Muscle layer of colon (tissue), 2 donors: ENCODE results near the gene PRR32.

Source experiments
- H3K27ac ChIP-seq: one replicate; pipeline ENCODE4 v1.7.0; 2013; ENCODE audit warnings: low read depth, mild to moderate bottlenecking, low read length, moderate library complexity
- H3K27me3 ChIP-seq, 2 donors: one replicate each; pipeline ENCODE4 v1.7.0; 2013; ENCODE audit warnings: low read length in 2 of 2, mild to moderate bottlenecking in 2 of 2; ENCODE audit not compliant: insufficient read depth in 2 of 2, control insufficient read depth in 1 of 2
- H3K36me3 ChIP-seq: one replicate; pipeline ENCODE4 v1.7.0; 2013; ENCODE audit warnings: mild to moderate bottlenecking, low read length; ENCODE audit not compliant: insufficient read depth
- H3K4me1 ChIP-seq: one replicate; pipeline ENCODE4 v1.7.0; 2013; ENCODE audit warnings: mild to moderate bottlenecking, low read length; ENCODE audit not compliant: insufficient read depth
- H3K4me3 ChIP-seq, 2 donors: one replicate each; pipeline ENCODE4 v1.7.0; 2013; ENCODE audit warnings: low read length in 2 of 2, low read depth in 1 of 2, mild to moderate bottlenecking in 1 of 2, moderate library complexity in 1 of 2
- H3K9ac ChIP-seq: one replicate; pipeline ENCODE4 v1.7.0; 2013; ENCODE audit warnings: low read length
- H3K9me3 ChIP-seq: one replicate; pipeline ENCODE4 v1.7.0; 2013; ENCODE audit warnings: mild to moderate bottlenecking, low read length
- donor health status: abdominal sarcoma.
- donor health status: Adenocarcinoma of cecum.

PRR32 gene

DNA sequence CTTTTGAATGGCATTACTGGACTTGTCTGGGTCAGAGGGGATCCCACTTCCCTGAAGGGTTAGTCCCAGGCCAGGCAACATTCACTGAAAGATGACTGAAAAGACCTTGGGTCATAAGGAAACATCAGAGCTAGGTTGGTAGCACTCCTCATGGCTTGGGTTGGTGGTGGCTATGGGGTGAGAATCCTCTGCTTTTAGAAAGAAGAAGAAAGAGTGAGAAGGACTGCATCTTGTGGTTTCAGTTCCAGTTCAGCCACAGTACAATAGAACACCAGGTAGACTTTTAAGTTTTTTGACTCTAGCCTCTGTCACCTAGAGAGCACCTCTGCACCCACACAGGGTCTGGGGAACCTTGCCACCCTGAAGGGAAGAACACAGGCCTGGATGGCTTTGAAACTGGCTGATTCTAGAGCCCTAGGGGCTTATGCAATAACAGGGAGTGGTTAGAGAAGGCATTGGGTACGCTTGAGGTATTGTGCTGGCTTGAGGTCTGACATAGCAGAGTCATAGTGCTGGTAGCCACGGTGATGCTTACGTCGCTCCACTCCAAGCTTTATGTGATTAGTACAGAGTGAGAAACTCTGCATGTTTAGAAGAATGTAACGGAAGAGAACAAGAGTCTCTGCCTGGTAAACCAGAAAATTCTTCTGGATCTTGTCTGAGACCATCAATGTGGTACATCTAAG, 36.5 kb downstream of the PRR32 start:
- H3K9ac ChIP-seq: no peak overlapping the region
- H3K27me3 ChIP-seq: no peaks in the 10 kb centered on the region
- H3K4me1 ChIP-seq: no peaks in the 10 kb centered on the region
- no peaks in the 10 kb centered on the region for H3K9me3 ChIP-seq
- H3K4me3 ChIP-seq: no peak overlapping the region
- no peaks in the 10 kb centered on the region for H3K36me3 ChIP-seq
- no peak overlapping the region for H3K27ac ChIP-seq
